Ureter (tissue), 1 donor: Measurements from ENCODE around the gene LCE3C. TPM values are rescaled to one million over a fixed set of nuclear protein-coding genes. Genes with fewer than 3 reads are reported as not detected.

Source experiments
- total RNA-seq: library from RNA; stranded (reverse); gene quantifications from one replicate; pipeline ENCODE4 v1.2.4, GENCODE V29; 2023
- donor health status: DM: yes; HTN: yes; CAD: no.

LCE3C gene
- total RNA-seq, 1 donor from 2014 or later = not detected

Other genes starting within 250 kb of the LCE3C start
- gene FLG2, start 240.2 kb upstream of the LCE3C start, total RNA-seq = not detected
- not detected for gene CRNN, start 186.0 kb upstream of the LCE3C start, total RNA-seq
- not detected for gene LCE5A, start 89.4 kb upstream of the LCE3C start, total RNA-seq
- gene CRCT1, start 85.8 kb upstream of the LCE3C start, total RNA-seq = not detected
- gene LCE3E, start 33.5 kb upstream of the LCE3C start, total RNA-seq = not detected
- gene LCE3D, start 19.7 kb upstream of the LCE3C start, total RNA-seq = not detected
- not detected for gene LCE3B, start 13.6 kb downstream of the LCE3C start, total RNA-seq
- gene LCE3A, start 22.9 kb downstream of the LCE3C start, total RNA-seq = not detected
- gene LCE2D, start 63.1 kb downstream of the LCE3C start, total RNA-seq = not detected
- not detected for gene LCE2C, start 75.0 kb downstream of the LCE3C start, total RNA-seq
- not detected for gene LCE2B, start 85.9 kb downstream of the LCE3C start, total RNA-seq
- not detected for gene LCE2A, start 98.1 kb downstream of the LCE3C start, total RNA-seq
- not detected for gene LCE4A, start 107.9 kb downstream of the LCE3C start, total RNA-seq
- gene KPRP, start 157.8 kb downstream of the LCE3C start, total RNA-seq = not detected
- not detected for gene LCE1F, start 174.9 kb downstream of the LCE3C start, total RNA-seq
- gene LCE1E, start 186.0 kb downstream of the LCE3C start, total RNA-seq = not detected
- not detected for gene LCE1D, start 196.5 kb downstream of the LCE3C start, total RNA-seq
- gene LCE1C, start 206.4 kb downstream of the LCE3C start, total RNA-seq = not detected
- gene LCE1B, start 211.7 kb downstream of the LCE3C start, total RNA-seq = not detected
- gene LCE1A, start 227.2 kb downstream of the LCE3C start, total RNA-seq = not detected
- not detected for gene LCE6A, start 242.6 kb downstream of the LCE3C start, total RNA-seq